HEK293T (cell line): ENCODE measurements around the gene OR5J2.

ENCODE experiments used
- ARNT ChIP-seq: fragments of 450-650 bp; IDR thresholded peaks from 2 replicates; pipeline ENCODE4 v1.6.1; 2017; ENCODE audit warnings: mild to moderate bottlenecking
- BHLHE40 ChIP-seq: fragments of 450-650 bp; IDR thresholded peaks from 2 replicates; pipeline ENCODE4 v1.6.1; 2016; ENCODE audit warnings: mild to moderate bottlenecking, moderate library complexity, borderline replicate concordance
- CTBP1 ChIP-seq: fragments of 450-650 bp; IDR thresholded peaks from 2 replicates; pipeline ENCODE4 v1.6.1; 2016; ENCODE audit warnings: borderline replicate concordance
- ELF4 ChIP-seq: fragments of 450-650 bp; IDR thresholded peaks from 2 replicates; pipeline ENCODE4 v1.6.1; 2017; ENCODE audit warnings: antibody characterized with exemption
- FOXA1 ChIP-seq: fragments of 450-650 bp; IDR thresholded peaks from 2 replicates; pipeline ENCODE4 v1.6.1; 2016; ENCODE audit warnings: mild to moderate bottlenecking
- FOXK2 ChIP-seq: fragments of 450-650 bp; IDR thresholded peaks from 2 replicates; pipeline ENCODE4 v1.6.1; 2016; ENCODE audit warnings: mild to moderate bottlenecking
- FOXM1 ChIP-seq: fragments of 450-650 bp; IDR thresholded peaks from 2 replicates; pipeline ENCODE4 v1.6.1; 2017; ENCODE audit warnings: mild to moderate bottlenecking, borderline replicate concordance
- HDGF ChIP-seq: fragments of 450-650 bp; IDR thresholded peaks from 2 replicates; pipeline ENCODE4 v1.6.1; 2017; ENCODE audit warnings: antibody characterized with exemption, borderline replicate concordance
- L3MBTL2 ChIP-seq: fragments of 450-650 bp; conservative IDR thresholded peaks from 2 replicates; pipeline ENCODE4 v1.6.1; 2016; ENCODE audit warnings: mild to moderate bottlenecking
- NFRKB ChIP-seq: fragments of 450-650 bp; IDR thresholded peaks from 2 replicates; pipeline ENCODE4 v1.6.1; 2016; ENCODE audit warnings: mild to moderate bottlenecking, moderate library complexity
- SP1 ChIP-seq: fragments of 450-650 bp; IDR thresholded peaks from 2 replicates; pipeline ENCODE4 v1.6.1; 2017
- SUZ12 ChIP-seq: fragments of 450-650 bp; IDR thresholded peaks from 2 replicates; pipeline ENCODE4 v1.6.1; 2016; ENCODE audit warnings: mild to moderate bottlenecking
- TARDBP ChIP-seq: fragments of 450-650 bp; IDR thresholded peaks from 2 replicates; pipeline ENCODE4 v1.6.1; 2016
- TF ChIP-seq, protein P1 (sequence below): fragments of 450-650 bp; IDR thresholded peaks from 2 replicates; pipeline ENCODE4 v1.6.1; 2016

DNA sequence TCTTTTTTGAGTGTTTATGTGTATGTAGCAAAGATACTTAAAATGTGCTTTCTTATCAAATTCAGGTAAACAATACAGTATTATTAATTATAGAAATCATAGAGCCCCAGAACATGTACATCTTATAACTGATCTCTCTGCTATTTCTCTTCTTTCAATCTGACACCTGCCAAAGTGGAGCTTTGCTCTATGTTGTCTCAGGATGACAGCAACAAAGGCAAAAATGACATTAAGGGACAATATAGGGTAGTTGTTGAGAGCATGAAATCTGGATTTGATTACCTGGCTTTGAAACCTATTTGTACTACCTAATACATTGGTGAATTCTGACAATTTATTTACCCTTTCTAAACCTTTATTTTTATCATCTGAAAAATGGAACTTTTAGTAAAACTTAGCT is 7.0 kb downstream of the OR5J2 start:
- TF ChIP-seq CTBP1 (no peak), FOXM1 (no peak), BHLHE40 (no peak), FOXK2 (no peak), ELF4 (no peak), HDGF (no peak), TARDBP (no peak), L3MBTL2 (no peak), ARNT (no peak), NFRKB (no peak), SP1 (no peak), SUZ12 (no peak), FOXA1 (no peak)
- TF ChIP-seq, protein P1, sequence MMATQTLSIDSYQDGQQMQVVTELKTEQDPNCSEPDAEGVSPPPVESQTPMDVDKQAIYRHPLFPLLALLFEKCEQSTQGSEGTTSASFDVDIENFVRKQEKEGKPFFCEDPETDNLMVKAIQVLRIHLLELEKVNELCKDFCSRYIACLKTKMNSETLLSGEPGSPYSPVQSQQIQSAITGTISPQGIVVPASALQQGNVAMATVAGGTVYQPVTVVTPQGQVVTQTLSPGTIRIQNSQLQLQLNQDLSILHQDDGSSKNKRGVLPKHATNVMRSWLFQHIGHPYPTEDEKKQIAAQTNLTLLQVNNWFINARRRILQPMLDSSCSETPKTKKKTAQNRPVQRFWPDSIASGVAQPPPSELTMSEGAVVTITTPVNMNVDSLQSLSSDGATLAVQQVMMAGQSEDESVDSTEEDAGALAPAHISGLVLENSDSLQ: no peak
